ENCODE results near the gene TRIO.

- TF ChIP-seq CTCF (IDR thresholded peaks at IDR 0.05 in 2 of 3, conservative IDR thresholded peaks at IDR 0.05 in 1 of 3; ENCODE audit: control insufficient read depth in 2 of 3, extremely low read depth in 1 of 3, insufficient read depth in 1 of 3, low read depth in 3 of 3, low read length in 3 of 3) (no peak), RAD51 (IDR thresholded peaks at IDR 0.05) (no peak), YY1 (IDR thresholded peaks at IDR 0.05; ENCODE audit: low read depth, low read length) (no peak), SP1 (IDR thresholded peaks at IDR 0.05; ENCODE audit: low read depth, low read length) (no peak), TCF7 (IDR thresholded peaks at IDR 0.05; ENCODE audit: borderline replicate concordance) (no peak), REST (IDR thresholded peaks at IDR 0.05; ENCODE audit: low read depth, low read length) (no peak), RCOR1 (conservative IDR thresholded peaks at IDR 0.05; ENCODE audit: low read depth, low read length) (no peak), CEBPB (IDR thresholded peaks at IDR 0.05; ENCODE audit: borderline replicate concordance in 1 of 2, low read depth in 2 of 2, low read length in 2 of 2) (no peak), PBX3 (IDR thresholded peaks at IDR 0.05; ENCODE audit: insufficient replicate concordance, low read depth, low read length) (no peak)
These were observed 222.8 kb downstream of the TRIO start for GRCh38 chr5:14365831-14366430.
